Cerebellar nuclear complex (tissue), 1 donor: ENCODE measurements around the gene MCC.

Source experiments
- DNase-seq, 2 experiments: peaks; one replicate each; lab custom pipeline; 2025; lab: John Stamatoyannopoulos, UW

Gene MCC

GRCh38 chr5:113223831-113224604 is 264.2 kb downstream of the MCC start:
- no peak for DNase-seq

GRCh38 chr5:113223315-113223714 is 264.9 kb downstream of the MCC start:
- DNase-seq = no peak

- no peak for DNase-seq
Measured at GRCh38 chr5:113221294-113222176, 266.7 kb downstream of the MCC start.

GRCh38 chr5:113219695-113220094 is 268.6 kb downstream of the MCC start:
- DNase-seq = no peak

- no peak for DNase-seq
Measured at GRCh38 chr5:113218906-113219517, 269.2 kb downstream of the MCC start.

- DNase-seq = no peak
Measured at GRCh38 chr5:113218200-113218599, 270.1 kb downstream of the MCC start.

GRCh38 chr5:113217619-113218184 is 270.6 kb downstream of the MCC start:
- DNase-seq = no peak

- DNase-seq = no peak
Measured at GRCh38 chr5:113216545-113216944, 271.7 kb downstream of the MCC start.

- DNase-seq = no peak
Measured at GRCh38 chr5:113215401-113216060, 272.7 kb downstream of the MCC start.

GRCh38 chr5:113214606-113215323 is 273.5 kb downstream of the MCC start:
- DNase-seq = no peak

GRCh38 chr5:113213551-113214425 is 274.5 kb downstream of the MCC start:
- DNase-seq = no peak

- no peak for DNase-seq
Measured at GRCh38 chr5:113212244-113212920, 275.9 kb downstream of the MCC start.

GRCh38 chr5:113209498-113209897 is 278.8 kb downstream of the MCC start:
- DNase-seq = no peak

GRCh38 chr5:113205807-113206206 is 282.4 kb downstream of the MCC start:
- DNase-seq = no peak

GRCh38 chr5:113205323-113205722 is 282.9 kb downstream of the MCC start:
- DNase-seq = no peak

- DNase-seq = no peak
Measured at GRCh38 chr5:113204525-113205161, 283.6 kb downstream of the MCC start.

- no peak for DNase-seq
Measured at GRCh38 chr5:113203916-113204315, 284.3 kb downstream of the MCC start.

- no peak for DNase-seq
Measured at GRCh38 chr5:113202746-113203716, 285.2 kb downstream of the MCC start.
